HG03175 (cell line): ENCODE results near the gene TLE3.

Experiments
- ATAC-seq: cut with Tn5 transposase; IDR thresholded peaks from one replicate; pipeline ENCODE4 v1.9.1; 2021; ENCODE audit warnings: mild to moderate bottlenecking, moderate library complexity; ENCODE audit not compliant: unreplicated experiment

TLE3 gene

DNA sequence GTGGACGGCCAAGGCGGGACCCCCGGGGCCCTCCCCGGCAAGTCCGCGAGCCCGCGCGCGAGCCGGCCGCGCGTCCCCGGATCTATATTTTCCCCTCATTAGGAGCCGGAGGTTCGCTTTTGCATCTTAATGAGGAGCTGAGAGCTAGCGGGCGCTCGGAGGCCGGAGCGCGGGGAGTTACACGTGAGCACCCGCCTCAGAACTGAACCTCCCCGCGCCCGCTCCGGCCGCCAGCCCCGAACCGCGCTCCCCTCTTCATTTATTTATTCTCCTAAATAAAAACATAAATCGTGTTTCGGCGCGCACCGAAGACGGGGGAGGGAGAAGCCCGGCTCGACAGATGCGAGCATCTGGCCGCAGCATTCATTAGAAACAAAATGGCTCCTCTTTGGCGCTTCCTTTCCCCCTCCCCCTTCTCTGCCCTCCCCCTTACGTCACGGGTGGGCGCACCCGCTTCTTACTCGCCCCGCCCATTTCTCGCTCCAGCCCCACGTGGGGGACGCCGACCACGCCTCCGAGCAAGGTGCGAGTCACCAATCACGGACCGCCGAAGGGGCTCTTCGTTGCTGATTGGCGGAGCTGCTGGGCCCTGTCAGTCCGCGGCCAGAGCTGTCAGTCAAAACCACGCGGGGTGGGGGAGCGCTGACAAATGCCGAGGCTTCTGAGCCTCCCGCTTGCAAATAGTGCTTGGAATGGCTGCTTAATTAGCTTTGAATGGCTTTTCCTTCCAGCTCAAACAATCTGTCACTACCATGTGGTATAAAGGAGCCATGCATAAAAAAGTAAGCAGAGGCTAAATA is 1.6 kb upstream of the TLE3 start:
- ATAC-seq: peak; percentile 61

- no peak for ATAC-seq
Observed at GRCh38 chr15:70098461-70099166, 897 bp upstream of the TLE3 start.

- ATAC-seq: no peak
Observed at GRCh38 chr15:70098153-70098460, 390 bp upstream of the TLE3 start.

- ATAC-seq: no peak
Observed at GRCh38 chr15:70097063-70097320, 725 bp downstream of the TLE3 start.

GRCh38 chr15:70096215-70097062 is 1.3 kb downstream of the TLE3 start:
- no peak for ATAC-seq

GRCh38 chr15:70095408-70096214 is 2.1 kb downstream of the TLE3 start:
- ATAC-seq: no peak

GRCh38 chr15:70094690-70095311 is 2.9 kb downstream of the TLE3 start:
- no peak for ATAC-seq

DNA sequence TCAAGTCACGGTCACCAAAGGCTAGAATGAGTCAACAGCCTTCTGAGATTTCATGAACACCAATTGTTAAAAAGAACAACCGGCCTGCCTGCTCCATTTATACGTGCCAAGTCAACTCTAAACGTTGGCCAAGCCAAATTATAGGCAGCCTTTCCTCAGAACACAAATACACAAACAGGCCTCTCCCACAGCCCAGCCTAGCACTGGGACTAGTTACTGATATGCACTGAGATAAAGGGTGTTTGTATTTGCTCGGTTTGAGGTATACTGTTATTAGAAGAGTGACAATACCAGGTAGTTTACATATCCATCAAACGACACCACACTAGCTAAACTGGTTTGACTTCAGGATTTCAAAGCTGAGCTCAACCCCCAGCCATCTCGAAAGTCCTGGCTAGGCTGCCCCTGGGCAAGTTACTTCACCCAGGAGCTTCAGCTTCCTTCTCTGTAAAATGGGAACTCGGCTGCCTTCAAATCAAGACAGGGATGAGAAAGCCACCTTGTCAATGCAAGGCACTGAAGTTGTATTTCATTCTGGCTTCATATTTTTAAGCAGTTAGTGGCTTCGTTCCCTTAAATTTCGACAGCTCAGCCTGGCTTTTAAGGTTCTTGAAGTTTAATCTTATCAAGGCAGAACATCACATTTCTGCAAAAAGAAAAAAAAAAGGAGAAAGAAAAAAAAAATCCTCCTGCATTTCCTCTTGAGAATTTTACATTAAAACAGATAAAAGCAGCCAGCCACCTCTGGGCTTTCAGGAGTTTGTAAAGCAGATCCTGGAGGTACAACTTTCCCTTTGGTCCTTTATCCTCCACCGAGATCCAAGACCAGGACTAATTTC is 4.0 kb downstream of the TLE3 start:
- no peak for ATAC-seq

DNA sequence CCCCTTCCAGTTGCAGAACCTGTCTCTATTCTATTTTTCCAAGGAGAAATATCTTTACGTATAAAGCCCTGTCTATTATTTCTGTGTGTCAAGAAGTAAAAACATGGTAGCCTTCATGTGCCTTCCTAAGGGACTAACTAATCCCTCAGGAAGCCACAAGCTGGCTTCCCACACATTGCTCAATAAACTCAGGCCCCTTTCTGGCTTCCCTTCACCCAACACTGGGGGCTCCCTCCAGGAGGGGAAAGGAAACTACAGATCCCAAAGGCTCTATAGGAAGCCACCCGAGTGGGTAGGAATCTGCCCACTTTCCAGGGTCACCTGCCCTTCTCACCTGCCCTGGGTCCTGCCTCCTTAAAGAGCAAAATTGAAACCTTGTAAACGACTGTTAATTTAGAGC is 4.6 kb downstream of the TLE3 start:
- ATAC-seq: no peak

DNA sequence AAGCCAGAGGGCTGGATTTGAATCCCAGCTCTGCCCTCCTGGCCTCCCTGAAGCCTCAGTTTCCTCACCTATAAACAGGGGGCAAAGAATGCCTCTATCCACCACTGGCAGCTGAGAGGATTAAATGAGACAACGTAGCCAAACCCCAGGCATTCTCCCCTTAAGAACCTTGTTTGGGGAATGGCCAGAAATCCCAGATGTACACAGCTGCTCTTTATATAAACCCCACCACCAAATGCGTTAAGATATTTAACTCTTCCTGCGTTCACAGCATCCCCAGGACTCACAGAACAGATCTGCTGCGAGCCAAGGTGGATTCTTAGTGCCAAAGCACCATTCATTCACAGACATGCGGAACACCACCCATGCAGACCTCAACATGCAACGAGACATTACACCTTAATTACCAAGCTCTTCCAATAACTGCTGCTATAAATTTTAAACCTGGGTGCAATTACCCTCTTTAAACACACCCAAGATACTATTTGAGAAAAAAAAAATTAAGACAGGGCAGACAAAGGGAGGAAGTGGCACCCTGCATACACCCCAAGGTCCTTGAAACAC is 5.2 kb downstream of the TLE3 start:
- no peak for ATAC-seq

DNA sequence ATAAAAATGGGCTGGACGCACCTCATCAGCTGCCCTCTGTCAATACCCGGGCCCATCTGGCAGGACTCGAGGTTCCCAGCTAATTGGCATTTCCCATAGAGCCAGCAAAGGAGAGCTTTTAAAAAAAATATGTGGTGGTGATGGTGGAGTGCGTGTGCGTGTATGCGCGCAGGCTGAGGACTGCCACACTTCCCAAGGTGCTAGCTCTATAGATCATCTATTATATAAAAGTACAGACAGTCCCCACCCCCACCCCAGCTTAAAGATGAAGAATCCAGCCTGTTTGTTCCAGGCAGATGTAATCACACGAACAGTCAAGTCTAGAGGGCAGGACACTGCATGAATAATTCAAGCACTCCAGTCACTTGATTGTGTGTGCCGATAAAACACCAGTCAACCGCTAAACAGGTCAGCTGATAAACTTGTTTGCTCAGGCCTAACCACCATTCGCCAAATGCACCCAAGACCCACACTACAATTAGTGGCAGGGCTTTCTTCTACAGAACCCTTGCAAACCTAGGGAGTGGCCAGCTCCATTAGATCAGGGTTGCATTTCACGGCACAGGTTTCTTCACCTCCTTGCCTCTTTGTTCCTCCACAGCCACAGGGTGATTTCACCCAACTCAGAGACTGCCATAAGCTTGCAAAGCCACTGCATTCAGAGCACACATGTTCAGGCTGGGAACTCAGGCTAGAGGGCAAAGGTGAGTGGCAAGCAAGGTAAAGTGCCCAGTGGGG is 5.8 kb downstream of the TLE3 start:
- ATAC-seq: no peak

GRCh38 chr15:70090436-70091296 is 7.1 kb downstream of the TLE3 start:
- ATAC-seq: no peak

- ATAC-seq: no peak
Observed at GRCh38 chr15:70089692-70089971, 8.1 kb downstream of the TLE3 start.

GRCh38 chr15:70088887-70089691 is 8.6 kb downstream of the TLE3 start:
- ATAC-seq: no peak

DNA sequence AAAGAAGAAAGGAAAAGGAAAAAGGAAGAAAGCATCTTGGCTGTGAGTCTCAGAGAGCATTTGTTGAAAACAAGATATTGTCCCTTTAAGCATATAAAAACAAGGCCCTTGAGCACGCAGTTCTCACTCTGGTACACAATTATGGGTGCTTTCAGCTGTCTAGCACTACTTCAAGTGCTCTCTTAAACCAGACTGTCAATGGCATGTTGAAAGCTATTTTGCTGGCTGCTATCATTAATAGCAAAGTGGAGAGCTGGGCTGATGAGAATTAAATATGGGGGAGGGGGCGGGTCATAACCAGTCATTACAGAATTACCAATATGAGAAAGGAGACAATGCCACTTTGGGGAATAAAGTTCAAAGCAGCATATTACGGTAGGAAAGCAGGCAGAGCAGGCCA is 9.3 kb downstream of the TLE3 start:
- no peak for ATAC-seq

DNA sequence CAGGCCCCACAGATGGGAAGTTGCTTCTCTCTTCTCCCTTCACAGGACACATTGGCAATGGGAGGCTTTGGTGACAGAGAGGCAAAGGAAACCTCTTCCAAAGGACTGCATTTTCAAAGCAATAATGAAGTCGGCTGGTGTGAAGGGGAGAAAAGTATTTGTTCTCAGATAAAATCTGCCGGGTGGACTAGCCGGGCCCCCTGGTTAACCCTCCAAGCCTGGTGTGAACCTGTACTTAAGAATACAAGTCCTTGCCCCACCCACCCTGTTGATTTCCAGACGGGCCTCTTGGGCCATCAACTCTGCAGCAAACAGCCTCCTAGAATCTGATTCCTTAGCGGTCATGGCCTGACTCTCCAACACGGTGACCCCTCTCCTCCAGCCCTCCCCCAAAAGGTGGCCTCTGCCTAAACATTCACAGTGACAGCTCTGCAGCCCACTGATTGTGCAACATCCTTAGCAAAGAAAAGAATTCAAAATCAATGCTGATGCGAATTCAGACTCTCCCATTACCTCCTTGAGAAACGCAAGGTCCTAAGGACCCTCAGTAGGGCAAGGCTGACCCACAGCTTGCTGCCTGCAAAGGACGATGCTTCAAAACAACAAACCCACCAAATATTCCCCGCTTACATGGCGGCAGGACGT is 9.9 kb downstream of the TLE3 start:
- ATAC-seq: no peak

DNA sequence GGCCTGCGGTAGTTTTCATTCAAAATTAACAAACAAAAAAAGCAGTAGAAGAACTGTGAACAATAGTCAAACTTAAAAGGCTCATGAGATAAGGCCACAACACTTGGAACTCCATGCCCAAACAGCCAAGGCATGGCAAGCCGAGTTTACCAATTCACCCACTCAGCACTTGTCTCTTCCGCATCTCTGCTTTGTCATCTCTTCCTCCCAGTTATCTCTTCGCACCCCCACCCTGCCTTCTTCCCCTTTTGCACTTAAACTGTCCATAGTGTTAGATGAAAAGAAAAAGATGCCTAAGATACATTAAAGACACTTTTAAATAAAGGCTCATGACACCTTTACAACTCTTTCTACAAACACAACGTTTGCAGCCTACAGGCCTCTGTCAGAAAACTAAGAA is 11.1 kb downstream of the TLE3 start:
- no peak for ATAC-seq
